MV-4-11 (cell line): ENCODE results near the gene TTLL11.
"Not testable (repeated sequence)": the region's sequence is repeated elsewhere in the genome, so short reads cannot be mapped to it uniquely, and the experiment has no call there.

Experiments
- DNase-seq: peaks from one replicate; lab custom pipeline; 2025; lab: John Stamatoyannopoulos, UW

The TTLL11 gene

DNA sequence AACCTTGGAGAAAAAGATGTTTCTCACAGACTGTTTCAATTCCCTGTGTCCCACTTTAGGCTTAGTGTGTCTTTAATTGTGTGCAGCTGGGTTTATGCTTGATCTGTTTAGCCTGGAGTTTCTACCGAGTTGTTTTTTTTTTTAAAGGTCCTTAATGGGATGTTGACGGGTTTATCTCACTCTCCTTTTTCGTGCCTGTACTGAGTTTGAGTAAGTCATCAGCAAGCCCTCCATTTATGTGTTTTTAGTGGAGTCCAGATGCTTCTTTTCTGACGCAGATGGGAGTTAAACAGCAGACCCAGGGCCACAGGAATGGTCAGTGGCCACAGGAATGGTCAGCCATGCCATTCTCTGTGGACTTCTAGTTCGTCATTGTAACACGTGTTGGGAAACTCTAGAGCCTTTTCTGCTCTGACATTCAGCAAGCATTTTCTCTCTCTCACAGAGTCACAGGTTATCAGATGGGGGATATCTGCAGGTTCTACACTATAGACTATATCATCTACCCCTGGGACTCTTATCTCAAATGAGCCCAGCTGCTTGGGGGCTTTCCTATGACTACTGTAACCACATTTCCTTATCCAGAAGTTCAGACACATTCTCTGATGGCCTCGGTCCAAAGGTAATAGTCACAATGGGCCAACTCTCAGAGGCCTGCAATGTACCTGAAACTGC, 190.5 kb downstream of the TTLL11 start:
- DNase-seq: no peak

DNA sequence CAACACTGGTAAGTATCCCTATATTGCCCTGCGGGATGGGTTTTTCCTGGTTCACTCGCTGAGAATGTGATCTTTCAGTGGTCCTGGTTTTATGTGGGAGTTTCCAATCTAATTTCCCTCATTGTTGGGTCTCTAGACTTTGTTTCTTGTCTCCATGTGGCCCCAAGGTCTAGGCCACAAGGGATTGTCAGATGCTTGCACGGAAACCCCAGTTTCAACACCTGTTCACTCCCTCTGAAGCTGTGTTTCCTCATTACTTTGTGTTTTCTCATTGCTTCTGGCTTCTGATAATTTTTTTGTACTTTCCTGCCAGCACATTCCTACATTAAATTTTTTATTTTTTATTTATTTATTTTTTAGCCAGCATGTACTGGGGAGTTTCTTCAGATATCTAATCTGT, 191.5 kb downstream of the TTLL11 start:
- DNase-seq: no peak

DNA sequence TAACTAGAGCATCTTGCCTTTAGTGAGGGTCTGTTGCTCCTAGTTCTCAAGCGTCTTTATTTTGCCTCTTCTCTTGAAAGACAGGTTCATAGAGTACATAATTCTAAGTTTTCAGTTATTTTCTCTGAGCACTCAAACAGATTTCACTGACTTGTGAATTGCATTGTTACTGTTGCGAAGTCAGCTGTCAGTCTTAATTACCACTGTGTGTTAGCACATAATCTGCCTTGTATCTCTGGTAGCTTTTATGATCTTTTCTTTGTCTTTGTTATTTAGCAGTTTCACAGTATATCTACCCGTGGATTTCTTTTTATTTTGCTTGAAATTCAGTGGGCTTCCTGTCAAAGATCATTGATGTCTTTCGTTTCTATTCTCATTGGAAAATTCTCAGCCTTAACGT, 192.9 kb downstream of the TTLL11 start:
- DNase-seq: no peak

- DNase-seq: no peak
Observed at GRCh38 chr9:121898856-121899255, 194.3 kb downstream of the TTLL11 start.

DNA sequence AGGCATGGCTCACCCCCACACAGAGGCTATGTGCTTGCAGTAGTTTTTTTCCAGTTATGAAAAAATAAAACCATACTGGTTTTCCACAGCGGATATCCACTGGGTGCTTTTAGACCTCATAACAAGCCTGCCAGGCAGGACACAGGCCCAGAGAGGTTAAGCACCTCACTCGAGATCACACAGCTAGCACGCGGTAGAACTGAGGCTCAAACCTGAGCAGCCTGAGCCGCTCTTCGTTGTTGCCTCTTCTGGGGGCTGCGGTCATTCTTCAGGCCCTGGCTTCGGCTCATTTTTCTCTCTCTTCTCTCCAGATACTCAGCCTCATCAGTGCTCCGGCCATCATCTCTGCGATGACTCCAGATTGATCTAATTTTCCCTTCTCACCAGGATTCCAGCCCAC, 196.0 kb downstream of the TTLL11 start:
- DNase-seq: no peak

- DNase-seq: no peak
Observed at GRCh38 chr9:121896545-121896943, 196.6 kb downstream of the TTLL11 start.

GRCh38 chr9:121895818-121896544, 197.1 kb downstream of the TTLL11 start:
- no peak for DNase-seq

DNA sequence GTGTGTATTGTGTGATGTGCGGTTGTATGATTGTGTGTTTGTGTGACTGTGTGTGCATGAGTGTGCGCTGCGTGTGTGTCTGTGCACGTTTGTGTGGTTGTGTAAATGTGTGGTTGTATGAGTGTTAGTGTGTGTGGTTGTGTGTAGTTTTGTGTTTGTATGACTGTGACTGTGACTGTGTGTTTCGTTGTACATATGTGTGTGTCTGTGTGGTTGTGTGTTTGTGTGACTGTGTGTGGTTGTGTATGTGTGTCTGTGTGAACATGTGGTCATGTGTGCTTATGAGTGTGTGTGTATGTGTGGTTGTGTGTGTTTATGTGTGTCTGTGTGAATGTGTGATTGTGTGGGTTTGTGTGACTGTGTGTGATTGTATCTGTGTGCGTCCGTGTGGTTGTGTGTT, 197.8 kb downstream of the TTLL11 start:
- no peak for DNase-seq

DNA sequence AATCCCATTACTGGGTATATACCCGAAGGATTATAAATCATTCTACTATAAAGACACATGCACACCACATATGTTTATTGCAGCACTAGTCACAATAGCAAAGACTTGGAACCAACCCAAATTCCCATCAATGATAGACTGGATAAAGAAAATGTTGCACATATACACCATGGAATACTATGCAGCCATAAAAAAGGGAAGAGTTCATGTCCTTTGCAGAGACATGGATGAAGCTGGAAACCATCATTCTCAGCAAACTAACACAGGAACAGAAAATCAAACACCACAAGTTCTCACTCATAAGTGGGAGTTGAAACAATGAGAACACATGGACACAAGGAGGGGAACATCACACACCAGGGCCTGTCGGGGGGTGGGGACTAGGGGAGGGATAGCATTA, 198.7 kb downstream of the TTLL11 start:
- not testable (repeated sequence) for DNase-seq

GRCh38 chr9:121893786-121894185, 199.3 kb downstream of the TTLL11 start:
- DNase-seq: no peak

DNA sequence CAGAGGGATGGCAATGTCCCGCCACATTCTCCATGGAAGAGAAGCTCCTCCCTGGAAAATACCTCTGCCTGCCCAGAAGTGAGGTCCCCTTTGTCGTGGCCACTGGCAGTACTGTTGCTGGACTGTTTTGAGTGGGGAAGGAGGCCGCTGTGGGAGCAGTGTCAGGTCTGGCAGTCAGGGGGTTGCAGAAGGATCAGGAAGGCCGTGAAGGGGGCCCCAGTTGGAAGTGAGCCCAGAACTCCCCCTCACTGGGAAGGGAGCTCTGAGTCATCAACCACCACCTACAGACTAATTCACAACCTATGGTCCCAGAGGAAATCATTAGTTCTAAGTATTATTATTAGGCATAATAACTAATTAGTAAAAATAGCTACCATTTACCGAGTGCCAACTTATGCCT, 200.4 kb downstream of the TTLL11 start:
- no peak for DNase-seq

GRCh38 chr9:121890746-121891145, 202.4 kb downstream of the TTLL11 start:
- no peak for DNase-seq

DNA sequence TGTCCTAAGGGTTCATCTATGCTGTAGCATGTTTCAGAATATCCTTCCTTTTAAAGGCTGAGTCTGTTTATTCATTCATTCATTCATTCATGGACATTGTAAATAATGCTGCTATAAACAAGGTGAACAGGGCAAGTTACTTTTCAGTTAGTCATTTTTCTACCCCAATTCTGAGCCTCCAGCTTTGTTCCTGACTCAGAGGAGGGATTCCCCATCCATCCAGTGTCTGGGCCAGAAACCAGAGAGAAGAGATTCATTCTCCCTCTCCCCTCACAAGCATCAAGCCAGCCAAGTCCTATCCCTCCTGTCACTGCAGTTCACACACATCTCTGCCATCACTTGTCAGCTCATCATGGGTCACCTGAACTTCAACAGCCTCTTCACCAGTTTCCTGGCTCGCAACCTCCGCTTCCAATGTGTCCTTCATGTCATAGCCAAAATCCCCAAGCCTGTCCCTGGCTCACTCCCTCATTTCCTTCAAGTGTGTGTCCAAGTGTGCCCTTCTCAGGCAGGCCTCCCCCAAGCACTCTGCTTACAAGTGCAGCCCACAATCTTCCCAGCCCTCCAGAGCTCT, 203.0 kb downstream of the TTLL11 start:
- no peak for DNase-seq

GRCh38 chr9:121888438-121888775, 204.7 kb downstream of the TTLL11 start:
- no peak for DNase-seq

DNA sequence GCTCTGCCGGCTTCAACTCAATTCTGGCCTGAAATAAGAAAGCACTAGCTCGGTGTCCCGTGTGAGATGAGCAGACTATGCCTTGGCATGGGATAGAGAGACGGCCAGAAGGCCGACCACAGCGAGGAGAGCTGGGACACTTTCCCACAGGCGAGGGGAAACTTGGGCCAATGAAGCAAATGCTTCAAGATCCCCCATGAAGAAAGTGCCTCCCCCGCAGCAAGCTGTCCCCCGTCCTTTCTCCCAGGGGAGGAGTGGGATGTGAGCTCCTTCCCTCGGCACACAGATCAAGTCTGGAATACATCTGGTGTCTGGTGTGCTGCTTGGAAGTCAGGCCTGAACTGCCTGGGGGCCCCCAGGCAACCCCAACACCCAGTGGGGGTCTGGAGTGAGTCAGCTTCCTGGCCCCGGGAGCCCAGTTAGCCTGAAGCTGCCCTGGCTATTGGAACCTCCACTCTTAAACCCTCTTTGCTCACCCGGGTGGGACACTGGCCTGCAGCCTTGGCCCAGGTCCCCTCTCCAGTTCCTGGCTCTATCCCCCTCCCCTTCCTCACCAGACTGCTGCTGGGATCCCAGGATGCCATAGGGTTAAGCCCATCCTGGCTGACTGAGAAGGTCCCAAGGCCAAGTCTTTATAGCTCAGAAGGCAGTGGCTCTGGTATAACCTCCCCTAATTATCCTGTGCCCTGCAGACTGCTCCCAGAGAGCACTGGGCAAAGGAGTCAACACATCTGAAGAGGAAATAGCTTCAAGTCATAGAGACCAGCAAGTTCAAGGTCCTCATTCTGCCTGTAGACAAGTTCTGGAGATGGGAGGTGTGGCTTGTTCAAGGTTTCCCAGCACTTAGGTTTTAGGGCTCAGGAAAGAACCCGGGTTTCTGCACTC, 205.3 kb downstream of the TTLL11 start:
- no peak for DNase-seq

DNA sequence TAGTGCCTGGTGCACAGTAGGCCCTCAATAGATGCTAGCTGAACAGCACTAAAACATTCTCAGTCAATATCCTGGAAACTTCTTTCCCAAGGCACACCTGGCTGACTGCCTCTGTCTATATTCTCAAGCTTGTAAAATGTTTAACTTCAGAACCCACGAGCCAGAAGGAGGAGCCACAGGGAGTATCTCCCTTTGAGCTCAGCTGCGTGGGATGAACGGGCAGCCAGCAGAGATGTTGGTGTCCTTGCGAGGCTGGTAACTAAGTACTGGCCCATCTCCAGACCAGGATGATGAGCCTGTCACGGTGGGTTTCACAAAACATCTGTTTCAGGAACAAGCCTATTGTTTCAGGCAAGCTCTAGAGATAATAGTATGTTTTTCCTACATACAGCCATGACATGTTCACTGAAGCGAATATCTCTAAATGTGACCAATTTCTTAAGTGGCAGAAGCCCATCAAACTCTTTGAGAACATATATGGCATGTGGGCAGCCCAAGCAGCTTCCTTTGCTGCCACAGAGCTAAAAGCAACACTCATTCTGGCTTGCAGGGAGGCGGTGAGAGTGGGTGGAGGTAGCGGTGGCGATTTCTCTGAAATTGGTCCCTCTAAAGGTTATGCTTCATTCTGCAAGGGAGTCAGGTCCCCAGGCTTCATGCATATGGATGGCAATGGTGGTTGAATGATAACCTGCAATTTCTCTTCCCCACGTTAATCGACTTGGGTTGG, 206.2 kb downstream of the TTLL11 start:
- no peak for DNase-seq

GRCh38 chr9:121885345-121885901, 207.7 kb downstream of the TTLL11 start:
- DNase-seq: peak; percentile 7

DNA sequence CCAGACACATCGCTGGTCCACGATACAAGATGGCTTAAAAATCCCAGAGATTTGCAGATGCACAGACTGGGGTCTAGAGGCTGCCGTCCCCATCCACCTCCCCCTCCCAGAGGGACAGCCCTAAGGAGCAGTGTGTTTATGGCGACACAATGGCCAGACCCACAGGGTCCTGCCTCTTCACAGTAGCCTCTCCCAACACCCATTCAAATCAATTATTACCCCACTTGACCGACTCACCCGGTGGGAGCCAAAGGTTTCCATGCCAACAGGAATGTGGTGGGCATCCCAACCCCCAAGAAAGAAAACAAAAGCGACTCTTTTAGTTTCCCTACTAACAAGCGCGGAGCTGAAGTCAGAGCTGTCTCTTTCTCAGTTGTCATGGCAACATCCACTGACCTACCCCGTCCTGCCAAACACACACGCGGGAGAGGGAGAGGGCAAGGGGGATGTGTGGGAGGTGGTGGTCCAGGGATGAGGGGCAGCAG, 209.0 kb downstream of the TTLL11 start:
- DNase-seq: no peak

DNA sequence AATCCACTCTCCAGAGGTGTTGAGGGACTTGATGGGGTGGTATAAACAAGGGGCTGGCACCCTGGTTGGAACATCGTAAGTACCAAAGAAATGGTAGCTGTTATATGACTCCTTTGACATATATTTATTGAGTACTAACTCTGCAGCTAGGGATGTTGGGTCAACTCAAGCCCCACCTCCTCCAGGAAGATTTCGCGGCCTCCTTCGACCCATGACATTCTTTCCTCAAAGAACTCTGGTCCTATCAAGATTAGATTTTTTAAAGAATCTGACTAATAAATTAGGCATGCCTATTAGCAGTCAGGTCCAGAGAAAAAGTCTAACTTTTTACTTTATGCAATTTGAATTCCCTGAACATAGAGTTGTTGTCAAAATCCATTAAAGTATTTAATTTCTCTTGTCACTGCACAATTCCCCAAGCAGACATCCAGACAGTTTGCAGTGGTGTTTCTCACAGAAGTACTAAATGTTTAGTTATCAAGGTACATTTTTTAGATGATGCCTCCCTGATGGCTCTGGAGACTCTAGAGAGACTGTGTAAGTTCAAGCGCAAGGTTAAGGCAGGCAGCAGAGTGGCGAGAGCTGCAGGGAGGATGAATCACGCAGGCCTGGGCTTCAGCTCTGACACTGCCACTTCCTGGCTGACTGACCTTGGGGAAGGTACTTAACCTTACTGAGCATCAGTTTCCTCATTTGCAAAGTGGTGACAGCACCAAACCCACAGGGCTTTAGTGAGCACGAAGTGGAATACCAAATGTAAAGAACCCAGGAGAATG, 209.6 kb downstream of the TTLL11 start:
- DNase-seq: peak; percentile 49

- DNase-seq: no peak
Observed at GRCh38 chr9:121881920-121882500, 211.1 kb downstream of the TTLL11 start.
